Endothelial cell of hepatic sinusoid (primary cell): ENCODE measurements around the gene IRX2.

Experiments used
- in situ Hi-C: cut with HindIII; loops from 2 replicates; pipeline ENCODE4 v1.10.0; 2017; ENCODE audit warnings: low sequenced_read_pairs

The IRX2 gene

DNA sequence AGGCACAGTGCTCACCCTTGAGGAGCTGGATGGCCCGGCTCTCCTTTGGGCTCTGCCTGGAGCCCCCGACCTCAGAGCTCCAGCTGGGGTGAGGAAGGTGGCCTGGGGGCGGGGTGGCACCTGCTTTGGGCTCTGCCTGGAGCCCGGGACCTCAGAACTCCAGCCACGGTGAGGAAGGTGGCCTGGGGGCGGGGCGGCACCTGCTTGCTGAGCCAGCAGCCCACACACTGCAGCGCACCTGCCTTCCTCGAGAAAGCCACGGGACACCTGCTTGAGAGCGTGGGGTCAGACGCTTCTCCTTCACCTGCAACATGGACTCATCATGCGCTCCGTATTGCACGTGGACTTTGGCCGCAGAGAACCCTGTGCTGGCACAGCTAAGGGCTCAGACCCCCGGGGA, 51.8 kb downstream of the IRX2 start:
- in situ Hi-C loops: loop anchor here (5.0 kb wide), 1 partner anchor 102 kb away; no protein-coding TSS in a partner anchor

GRCh38 chr5:2699231-2699630, 52.2 kb downstream of the IRX2 start:
- in situ Hi-C loops: no loop called here

- in situ Hi-C loops: no loop called here
These were observed 52.9 kb downstream of the IRX2 start for GRCh38 chr5:2698581-2698980.

DNA sequence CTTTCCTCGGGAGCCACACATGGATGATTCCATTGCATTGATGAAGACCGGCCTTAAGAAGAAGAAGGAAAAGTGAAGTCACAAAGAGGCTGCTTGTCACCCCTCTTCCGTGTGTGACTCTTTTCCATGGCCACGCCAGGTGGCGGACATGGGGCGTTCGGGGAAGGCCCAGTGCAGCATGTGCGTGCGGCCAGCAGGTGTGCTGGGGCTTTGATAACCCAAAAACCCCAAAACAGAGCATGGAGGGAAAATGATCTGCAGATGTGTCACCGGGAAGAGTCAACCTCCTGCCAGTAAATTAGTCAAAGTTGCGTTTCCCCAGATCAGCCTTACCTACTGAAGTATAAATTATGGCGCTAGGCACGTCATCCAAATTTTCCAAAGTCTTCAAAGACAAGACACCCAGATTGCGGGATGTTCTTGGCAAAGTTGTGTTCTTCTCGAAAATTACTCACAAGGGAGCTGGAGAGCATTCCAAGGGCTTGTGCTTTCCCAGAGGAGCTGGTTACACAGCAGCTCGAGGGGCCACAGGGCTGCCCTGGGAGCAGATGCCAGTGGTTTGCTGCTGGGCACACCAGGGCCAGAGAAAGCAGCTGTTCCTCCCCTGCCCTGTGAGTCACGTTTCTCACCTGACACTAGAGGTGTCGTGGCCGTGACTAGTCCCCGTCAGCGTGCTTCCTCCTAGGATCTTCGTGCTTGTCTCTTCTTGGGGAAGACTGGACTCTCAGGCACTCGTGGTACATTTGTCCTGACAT, 53.9 kb downstream of the IRX2 start:
- in situ Hi-C loops: no loop called here

GRCh38 chr5:2697041-2697440, 54.4 kb downstream of the IRX2 start:
- in situ Hi-C loops: no loop called here
